GM18498 (cell line): ENCODE results near the gene ETNK2.

Experiments used
- ATAC-seq: cut with Tn5 transposase; IDR thresholded peaks from one replicate; pipeline ENCODE4 v1.9.1; 2021; ENCODE audit warnings: mild to moderate bottlenecking, moderate library complexity; ENCODE audit not compliant: unreplicated experiment

The ETNK2 gene

GRCh38 chr1:204177133-204177532 lies 25.3 kb upstream of the ETNK2 start:
- ATAC-seq, result no peak

- ATAC-seq, result no peak
Observed at GRCh38 chr1:204176049-204176448, 24.2 kb upstream of the ETNK2 start.

GRCh38 chr1:204174958-204175357 lies 23.1 kb upstream of the ETNK2 start:
- no peak for ATAC-seq

GRCh38 chr1:204172404-204173029 lies 20.7 kb upstream of the ETNK2 start:
- ATAC-seq, result no peak

GRCh38 chr1:204171751-204172178 lies 19.9 kb upstream of the ETNK2 start:
- no peak for ATAC-seq

- ATAC-seq, result no peak
Observed at GRCh38 chr1:204170494-204171155, 18.8 kb upstream of the ETNK2 start.

- no peak for ATAC-seq
Observed at GRCh38 chr1:204169858-204170257, 18.0 kb upstream of the ETNK2 start.

GRCh38 chr1:204167730-204168129 lies 15.9 kb upstream of the ETNK2 start:
- no peak for ATAC-seq

- ATAC-seq, result no peak
Observed at GRCh38 chr1:204166219-204166618, 14.4 kb upstream of the ETNK2 start, which contains the start of gene REN. REN (minus strand) TSS chr1:204166337; CDS start chr1:204166293, 44 bp downstream.

GRCh38 chr1:204162494-204163074 lies 10.7 kb upstream of the ETNK2 start:
- peak; percentile 54 for ATAC-seq

- no peak for ATAC-seq
Observed at GRCh38 chr1:204161609-204162493, 10.0 kb upstream of the ETNK2 start.

- no peak for ATAC-seq
Observed at GRCh38 chr1:204157962-204158361, 6.1 kb upstream of the ETNK2 start.

- no peak for ATAC-seq
Observed at GRCh38 chr1:204155881-204156280, 4.0 kb upstream of the ETNK2 start.

GRCh38 chr1:204154568-204155255 lies 2.9 kb upstream of the ETNK2 start:
- ATAC-seq, result no peak

GRCh38 chr1:204153667-204154066 lies 1.8 kb upstream of the ETNK2 start:
- ATAC-seq, result no peak

- ATAC-seq, result no peak
Observed at GRCh38 chr1:204152310-204153044, 633 bp upstream of the ETNK2 start.

GRCh38 chr1:204150702-204151551 lies 917 bp downstream of the ETNK2 start:
- ATAC-seq, result no peak

GRCh38 chr1:204149635-204150565 lies 1.9 kb downstream of the ETNK2 start:
- ATAC-seq, result no peak
